Coronary artery (tissue), 2 donors: ENCODE measurements around the gene UCKL1.

Experiments
- DNase-seq: peaks from one replicate; pipeline ENCODE4 v3.0.0-alpha.2; 2017; ENCODE audit warnings: low spot score
- H3K27ac ChIP-seq, 2 donors: fragments of 200-600 bp; sonication (generic); one replicate each; pipeline ENCODE4 v1.5.1; 2016 to 2019
- H3K4me3 ChIP-seq: fragments of 200-600 bp; sonication (generic); 2 replicates; pipeline ENCODE4 v1.5.1; 2016; ENCODE audit warnings: mild to moderate bottlenecking, moderate library complexity
- TF ChIP-seq, protein P1 (sequence below): fragments of 200-600 bp; sonication (generic); IDR thresholded peaks from one replicate; pipeline ENCODE4 v1.5.1; 2019; ENCODE audit warnings: antibody characterized with exemption

Gene UCKL1

DNA sequence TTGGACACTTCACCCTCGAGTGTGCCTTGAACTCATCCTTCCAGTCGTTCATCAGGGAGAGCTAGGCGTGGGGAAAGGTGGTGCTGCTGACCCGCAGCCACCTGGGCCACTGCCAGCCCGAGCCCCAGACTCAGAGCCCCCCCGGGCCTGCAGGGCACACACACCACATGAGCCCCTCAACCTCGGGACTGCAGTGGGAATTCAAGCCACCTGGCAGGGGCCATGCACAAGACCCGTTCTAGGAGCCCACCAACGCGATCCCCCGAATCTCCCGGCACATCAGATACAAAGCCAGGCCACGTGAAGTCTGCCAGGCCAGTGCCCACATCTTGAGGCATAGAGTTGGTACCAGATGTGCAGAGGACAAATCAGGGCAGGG lies 10.7 kb upstream of the UCKL1 start:
- no peak for DNase-seq
- no peak overlapping the region for H3K4me3 ChIP-seq

DNA sequence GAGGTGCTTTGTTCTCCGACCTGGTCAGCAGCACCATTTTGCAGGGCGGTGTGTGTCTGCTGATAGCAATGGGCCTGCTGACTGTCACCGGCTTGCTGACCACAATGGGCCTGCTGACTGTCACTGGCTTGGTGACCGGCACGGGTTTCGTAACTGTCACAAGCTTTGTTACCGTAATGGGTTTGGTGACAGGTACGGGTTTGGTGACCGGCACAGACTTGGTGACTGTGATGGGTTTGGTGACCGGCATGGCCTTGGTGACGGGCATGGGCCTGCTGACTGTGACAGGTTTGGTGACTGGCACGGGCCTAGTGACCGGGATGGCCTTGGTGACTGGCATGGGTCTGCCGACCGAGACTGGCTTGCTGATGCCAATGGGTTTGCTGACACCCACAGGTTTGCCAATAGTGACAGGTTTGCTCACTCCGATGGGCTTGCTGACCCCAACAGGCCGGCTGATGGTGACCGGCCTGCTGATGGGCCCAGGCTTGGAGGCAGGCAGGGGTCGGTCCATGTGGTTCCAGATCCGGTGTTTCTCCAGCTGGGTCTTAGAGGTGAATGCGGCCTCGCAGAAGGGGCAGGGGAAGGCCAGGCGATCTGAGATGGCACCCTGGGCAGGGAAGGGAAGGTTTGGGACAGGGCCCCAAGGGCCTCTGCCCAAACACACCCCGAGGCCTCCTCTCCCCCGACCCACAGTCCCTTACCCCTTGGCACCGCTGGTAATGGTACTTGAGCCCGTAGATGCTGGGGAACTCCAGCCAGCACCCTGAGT lies 10.1 kb upstream of the UCKL1 start:
- no peak overlapping the region for H3K27ac ChIP-seq

More for the DNA sequence above, 10.7 kb upstream of the UCKL1 start:
- TF ChIP-seq, protein P1, sequence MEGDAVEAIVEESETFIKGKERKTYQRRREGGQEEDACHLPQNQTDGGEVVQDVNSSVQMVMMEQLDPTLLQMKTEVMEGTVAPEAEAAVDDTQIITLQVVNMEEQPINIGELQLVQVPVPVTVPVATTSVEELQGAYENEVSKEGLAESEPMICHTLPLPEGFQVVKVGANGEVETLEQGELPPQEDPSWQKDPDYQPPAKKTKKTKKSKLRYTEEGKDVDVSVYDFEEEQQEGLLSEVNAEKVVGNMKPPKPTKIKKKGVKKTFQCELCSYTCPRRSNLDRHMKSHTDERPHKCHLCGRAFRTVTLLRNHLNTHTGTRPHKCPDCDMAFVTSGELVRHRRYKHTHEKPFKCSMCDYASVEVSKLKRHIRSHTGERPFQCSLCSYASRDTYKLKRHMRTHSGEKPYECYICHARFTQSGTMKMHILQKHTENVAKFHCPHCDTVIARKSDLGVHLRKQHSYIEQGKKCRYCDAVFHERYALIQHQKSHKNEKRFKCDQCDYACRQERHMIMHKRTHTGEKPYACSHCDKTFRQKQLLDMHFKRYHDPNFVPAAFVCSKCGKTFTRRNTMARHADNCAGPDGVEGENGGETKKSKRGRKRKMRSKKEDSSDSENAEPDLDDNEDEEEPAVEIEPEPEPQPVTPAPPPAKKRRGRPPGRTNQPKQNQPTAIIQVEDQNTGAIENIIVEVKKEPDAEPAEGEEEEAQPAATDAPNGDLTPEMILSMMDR, result no peak
- H3K27ac ChIP-seq, result no peak overlapping the region

DNA sequence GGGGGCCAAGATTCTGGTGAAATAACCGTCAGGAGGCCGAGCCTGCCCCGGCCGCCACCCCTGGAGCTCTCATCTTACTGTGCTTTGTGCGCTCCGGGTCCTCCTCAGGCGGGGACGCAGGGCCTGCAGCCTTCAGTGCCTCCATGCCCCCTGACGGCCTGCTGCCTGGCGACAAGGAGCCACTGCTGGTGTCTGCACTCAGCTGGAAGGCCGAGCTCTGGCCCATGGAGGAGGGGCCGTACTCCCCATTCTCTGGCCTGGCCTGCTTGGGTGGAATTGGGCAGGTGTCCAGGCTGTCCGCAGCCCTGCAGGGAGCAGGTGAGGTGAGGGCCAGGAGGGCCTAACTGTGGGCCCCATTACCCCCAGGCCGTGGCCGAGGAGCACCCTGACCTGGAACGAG lies 8.2 kb upstream of the UCKL1 start:
- no peak for DNase-seq
- TF ChIP-seq, protein P1, result no peak

More for the DNA sequence above, 10.1 kb upstream of the UCKL1 start:
- H3K4me3 ChIP-seq, result no peak overlapping the region
- DNase-seq, result no peak
- TF ChIP-seq, protein P1, result no peak

DNA sequence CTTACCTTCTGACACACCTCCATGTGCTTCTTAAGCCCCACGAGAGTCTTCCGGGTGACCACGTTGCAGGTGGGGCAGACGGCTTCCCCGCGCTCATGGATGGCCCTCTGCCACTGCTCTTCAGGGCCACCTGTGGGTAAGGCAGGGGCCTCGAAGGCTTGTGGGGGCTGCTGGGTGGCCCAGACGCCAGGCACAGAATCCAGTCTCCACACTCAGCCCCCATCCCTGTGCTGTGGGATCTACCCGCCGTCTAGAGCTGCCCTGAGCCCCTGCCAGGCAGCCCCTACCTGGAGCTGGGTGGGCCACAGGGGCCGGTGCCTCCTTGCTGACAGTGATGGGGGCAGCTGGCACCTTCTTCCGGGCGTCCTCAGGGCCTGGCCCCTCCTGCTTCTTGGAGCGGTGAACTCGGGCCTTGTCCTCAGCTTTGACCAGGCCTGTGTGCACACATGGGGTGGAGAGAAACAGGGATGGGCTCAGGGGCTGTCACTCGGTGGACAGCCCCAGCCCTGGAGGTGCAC lies 7.6 kb upstream of the UCKL1 start:
- no peak overlapping the region for H3K4me3 ChIP-seq
- TF ChIP-seq, protein P1, result no peak
- no peak overlapping the region for H3K27ac ChIP-seq
- no peak for DNase-seq

More for the DNA sequence above, 8.2 kb upstream of the UCKL1 start:
- no peak overlapping the region for H3K4me3 ChIP-seq
- H3K27ac ChIP-seq, result no peak overlapping the region

DNA sequence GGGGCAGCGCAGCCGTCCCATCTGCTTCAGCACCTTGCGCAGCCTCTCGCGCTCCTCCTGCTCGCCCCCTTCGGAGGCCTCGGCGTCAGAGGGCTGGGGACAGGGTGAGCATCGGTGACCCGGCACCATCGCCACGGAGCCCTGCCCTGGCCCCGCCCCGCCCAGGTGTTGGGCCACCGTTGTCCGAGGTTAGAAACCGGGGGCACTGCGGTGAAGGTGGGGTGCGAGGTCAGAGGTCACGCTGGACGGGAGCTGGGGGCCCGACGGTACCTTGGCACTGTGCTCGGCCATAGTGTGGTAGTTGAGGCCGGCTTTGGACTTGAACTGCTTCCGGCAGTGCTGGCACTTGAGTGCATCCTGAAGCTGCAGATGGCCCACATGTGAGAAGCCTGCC lies 7.1 kb upstream of the UCKL1 start:
- Histone ChIP-seq H3K4me3 (no peak overlapping the region), H3K27ac (no peak overlapping the region)
- TF ChIP-seq, protein P1, result no peak
- no peak for DNase-seq

DNA sequence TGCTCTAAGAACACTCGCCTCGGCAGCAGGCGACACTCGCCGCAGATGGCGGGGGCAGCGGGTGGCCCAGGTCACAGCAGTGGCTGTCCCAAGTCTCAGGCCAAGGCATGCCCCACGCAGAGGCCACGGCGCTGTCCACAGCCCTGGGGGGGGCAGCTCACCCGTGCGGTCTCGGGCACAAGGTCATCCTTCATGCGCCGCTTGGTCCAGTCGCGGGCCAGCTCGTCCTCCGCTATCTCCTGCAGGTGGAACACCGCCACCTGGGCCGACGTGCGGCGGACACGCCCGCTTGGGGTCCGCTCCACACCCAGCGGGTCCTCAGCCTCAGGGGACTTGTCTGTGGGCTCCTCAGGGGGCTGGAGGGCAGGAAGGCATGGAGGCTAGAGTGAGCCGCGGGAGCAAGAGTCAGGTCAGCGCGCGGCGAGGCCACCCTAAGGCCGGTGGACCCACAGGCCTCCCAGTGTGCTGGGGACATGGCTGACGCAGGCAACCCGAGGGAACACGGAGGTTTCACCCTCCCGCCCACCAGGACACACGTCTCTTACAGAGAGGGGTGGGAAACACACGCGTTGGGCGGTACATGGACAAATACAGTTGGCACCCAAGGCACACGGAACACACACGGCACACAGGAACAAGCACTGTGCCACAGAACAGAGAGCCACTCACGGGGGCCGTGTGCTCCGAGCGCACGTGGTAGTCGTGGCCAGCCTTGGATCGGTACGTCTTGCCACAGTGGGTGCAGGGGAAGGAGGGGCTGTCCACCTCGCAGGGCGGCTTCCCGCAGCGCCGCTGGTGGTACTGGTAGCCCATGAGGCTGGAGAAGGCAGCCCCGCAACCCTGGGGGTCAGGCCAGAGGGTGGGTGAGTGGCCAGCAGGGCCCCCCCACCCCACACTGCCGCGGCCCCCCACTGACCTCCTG lies 6.5 kb upstream of the UCKL1 start:
- TF ChIP-seq, protein P1, result no peak

More for the DNA sequence above, 6.5 kb upstream of the UCKL1 start:
- Histone ChIP-seq H3K4me3 (no peak overlapping the region), H3K27ac (no peak overlapping the region)
- DNase-seq, result no peak
